Activated CD4-positive, alpha-beta T cell treated with anti-CD3 and anti-CD28 coated beads for 1 hour (primary cell): ENCODE results near the gene DUSP23.

Experiments
- DNase-seq: peaks from one replicate; pipeline ENCODE4 v3.0.0-alpha.2; 2020

Gene DUSP23

DNA sequence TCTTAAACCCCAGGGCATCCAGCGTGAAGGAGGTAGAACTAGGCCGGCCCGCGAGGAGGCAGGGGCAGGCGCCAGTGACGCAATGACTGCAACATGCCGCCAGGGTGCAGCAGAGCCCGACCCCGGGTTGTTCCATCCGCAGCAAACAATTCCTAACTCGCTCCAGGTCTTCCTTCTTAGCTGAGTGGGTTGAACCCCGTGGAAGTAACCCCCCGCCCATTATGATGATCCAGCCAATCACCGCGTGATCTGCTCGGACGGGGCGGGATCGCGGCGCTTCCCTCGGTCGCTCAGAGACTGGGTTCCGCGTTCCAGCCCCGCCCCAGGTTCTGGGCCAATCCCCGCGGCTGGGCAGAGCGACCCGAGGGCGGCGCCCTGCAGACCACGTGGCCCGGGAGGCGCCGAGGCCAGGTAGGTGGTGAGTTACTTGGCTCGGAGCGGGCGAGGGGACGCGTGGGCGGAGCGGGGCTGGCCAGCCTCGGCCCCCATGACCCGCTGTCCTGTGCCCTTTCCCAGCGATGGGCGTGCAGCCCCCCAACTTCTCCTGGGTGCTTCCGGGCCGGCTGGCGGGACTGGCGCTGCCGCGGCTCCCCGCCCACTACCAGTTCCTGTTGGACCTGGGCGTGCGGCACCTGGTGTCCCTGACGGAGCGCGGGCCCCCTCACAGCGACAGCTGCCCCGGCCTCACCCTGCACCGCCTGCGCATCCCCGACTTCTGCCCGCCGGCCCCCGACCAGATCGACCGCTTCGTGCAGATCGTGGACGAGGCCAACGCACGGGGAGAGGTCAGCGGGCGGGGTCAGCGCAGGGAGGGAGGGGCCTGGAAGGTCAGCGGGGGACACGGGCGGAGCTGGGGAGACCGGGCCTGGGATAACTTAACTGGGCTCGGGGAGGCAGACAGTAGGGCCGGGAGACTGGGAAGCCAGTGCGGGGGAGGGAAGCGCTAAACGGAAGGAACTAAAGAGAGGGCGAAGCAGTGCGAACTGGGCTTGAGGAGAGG is at the start of gene DUSP23:
DUSP23 (plus strand) TSS at position 380 of the 1,000 bp plus-strand sequence; CDS start at position 519, 139 bp downstream.
- DNase-seq = peak; percentile 94

DNA sequence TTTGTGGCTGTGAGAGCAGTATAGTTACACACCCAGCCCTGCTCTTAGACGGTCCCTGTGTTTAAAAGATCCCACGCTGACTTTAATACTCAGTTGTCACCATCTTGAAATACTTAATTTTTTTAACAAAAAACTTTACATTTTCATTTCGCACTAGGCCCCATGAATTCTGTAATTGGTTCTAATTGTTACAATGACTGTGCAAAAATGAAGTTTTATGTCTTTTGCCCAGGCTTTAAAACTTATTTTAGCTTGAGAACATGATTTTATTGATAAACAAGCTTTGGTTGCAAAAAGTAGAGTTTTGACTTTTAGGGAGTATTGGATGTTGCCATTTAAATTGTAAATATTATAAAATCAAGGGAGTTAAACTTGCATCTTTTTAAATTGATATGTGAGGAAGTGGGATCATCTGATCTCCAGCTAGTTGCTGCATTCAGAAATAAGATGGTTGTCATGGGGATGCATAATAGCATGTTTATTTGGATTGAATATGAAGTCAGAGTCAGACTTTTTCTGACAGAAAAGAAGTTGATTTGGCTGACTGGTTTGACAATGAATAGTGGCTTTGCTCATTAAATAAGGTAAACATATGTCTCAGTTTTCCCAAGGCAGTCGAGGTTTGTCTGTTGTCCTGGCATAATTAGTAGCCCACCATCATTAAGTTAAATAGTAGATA is 43.4 kb upstream of the DUSP23 start:
- no peak for DNase-seq

DNA sequence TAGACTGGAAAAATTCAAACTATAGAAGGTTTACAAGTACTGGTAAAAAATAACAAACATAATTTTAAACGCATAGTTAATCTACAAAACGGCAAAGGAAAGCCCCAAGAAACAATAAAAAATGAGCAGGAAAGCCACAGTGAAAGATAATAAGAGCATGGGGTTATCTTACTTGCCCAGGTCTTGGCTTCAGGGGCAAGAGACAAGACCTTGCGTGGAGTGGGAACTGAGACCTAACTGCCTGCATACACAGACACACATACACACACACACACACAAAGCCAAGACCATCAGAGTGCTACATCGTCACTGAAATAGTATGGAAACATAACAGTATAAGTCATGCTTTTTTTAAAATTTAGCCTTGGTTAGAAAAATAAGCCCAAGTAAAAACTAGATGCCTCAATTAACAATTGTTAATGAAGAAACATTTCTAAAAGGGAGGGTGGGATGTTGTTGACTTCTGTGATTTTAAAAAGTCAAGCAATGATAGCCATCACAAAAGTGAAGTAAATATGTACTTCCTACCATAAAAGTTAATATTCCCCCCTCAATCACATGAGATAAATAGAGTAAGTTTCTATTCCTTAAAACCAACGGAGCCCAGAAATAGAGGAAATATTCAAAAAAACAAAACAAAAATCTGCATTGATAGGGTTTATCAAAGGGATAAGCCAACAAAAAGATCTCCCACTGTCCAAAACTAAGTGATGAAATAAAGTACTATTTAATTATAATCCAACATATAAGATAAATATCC is 36.9 kb upstream of the DUSP23 start:
- no peak for DNase-seq

DNA sequence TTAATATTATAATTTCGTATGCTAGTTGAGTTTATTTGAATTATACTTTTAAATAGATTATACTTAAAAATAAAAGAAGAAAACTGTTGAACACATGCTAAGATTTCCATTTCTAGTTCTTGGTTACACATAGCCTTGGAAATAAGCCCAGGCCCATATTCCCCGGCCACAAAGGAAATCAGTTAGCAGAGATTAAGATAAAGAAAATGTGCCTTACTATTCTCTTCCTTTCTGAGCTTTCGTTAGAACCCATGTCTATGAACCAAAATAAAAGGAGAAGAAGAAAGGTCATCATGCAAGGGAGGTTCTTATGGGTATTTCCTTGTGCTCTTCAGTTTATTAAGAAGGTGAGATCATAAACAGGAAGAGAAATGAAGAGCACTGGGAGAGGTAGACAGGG is 34.1 kb upstream of the DUSP23 start:
- no peak for DNase-seq

- DNase-seq = no peak
Observed at GRCh38 chr1:159748370-159748769, 32.4 kb upstream of the DUSP23 start.

GRCh38 chr1:159749630-159750029 is 31.1 kb upstream of the DUSP23 start:
- DNase-seq = no peak

DNA sequence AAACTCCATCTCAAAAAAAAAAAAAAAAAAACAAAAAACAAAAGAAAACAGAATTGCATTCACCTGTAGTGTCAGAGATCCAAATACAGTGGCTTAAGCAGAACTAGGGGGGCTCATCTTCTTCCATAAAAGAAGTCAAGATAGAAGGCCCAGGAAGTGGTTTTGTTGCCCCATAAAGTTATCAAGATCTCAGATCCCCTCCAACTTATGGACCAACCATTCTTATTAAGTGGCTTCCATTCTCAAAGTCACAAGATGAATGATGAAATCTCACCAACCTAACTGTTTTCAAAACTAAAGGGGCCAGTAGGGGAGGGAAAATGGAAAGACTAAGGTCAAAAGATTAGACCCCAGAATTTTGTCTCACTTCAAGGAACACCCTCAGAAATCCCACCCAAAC is 30.1 kb upstream of the DUSP23 start:
- no peak for DNase-seq

DNA sequence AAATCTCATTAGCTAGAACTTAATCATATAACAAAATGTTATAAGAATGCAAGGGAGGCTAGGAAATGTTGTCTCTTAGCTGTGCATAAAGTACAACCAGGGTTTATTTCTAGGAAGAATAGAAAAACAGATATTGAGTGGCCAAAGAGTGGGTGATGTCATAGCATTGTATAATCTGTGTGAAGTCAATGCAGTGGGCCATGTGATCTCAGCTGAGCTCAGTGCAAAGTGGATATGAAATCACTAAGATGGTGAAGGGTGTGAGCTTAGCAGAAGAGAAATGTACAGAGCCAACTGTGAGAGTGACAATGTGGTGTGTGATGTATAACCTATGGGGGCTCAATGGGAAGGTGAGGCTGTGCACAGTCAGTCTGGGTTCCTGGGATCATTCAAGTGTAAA is 29.7 kb upstream of the DUSP23 start:
- DNase-seq = no peak

- DNase-seq = no peak
Observed at GRCh38 chr1:159752135-159752580, 28.6 kb upstream of the DUSP23 start.

DNA sequence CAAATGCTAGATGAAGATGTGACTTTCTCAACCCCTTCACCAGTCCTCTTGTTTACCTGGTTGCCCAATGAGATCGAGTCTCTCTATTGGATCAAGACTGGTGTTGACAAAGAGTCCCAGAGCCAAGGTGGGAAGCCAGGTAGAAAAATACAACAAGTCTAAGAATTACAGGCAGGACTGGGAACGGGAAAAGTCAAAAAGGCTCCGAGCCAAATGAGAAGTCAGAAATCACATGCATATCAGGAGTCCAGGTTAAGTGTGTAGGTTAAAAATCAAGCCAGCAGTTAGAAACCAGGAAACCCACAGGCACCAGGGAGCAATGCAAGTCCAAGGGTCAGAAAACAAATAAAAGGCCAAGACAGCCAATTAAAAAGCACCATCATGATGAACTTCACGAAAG is 27.4 kb upstream of the DUSP23 start:
- no peak for DNase-seq

- DNase-seq = no peak
Observed at GRCh38 chr1:159755451-159756007, 25.2 kb upstream of the DUSP23 start.

DNA sequence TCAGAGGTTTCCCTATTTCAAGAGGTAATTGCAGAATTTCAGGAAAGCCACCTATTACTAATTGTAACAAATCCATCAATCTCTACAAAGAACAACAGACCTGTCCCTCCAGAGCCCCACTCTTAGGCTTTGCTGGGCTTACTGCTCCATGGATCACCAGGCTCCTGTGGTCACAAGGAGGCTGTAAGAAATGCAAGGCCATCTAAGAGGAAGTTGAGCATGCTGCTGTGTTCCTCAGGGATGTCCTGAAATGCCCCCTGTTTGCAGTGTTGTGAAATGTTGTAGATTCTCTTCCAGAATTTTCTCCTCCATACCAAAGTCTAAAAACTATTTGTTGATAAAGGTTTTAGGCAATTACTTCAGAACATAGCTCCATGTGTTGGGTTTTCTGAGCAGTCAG is 24.4 kb upstream of the DUSP23 start:
- DNase-seq = no peak

GRCh38 chr1:159763686-159764085 is 17.1 kb upstream of the DUSP23 start:
- DNase-seq = no peak

DNA sequence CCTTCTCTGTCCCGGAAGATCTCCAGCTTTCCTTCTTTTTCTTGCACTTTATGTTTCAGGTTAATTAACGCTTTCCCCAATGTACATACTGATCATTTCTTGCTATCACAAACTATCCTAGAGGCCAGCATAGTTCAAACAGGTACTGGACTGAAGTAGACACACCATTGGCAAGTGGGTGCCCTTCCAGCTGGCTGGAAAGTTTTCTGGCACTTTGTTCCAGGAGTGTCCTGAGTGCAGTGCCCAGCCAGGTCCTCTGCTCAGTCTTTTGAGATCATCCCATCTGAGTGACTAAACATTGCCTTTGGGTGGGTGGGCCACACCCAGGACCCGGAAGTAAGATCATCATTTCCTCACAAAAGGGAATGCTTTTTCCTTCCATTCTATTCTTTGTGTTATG is 15.0 kb upstream of the DUSP23 start:
- DNase-seq = no peak

DNA sequence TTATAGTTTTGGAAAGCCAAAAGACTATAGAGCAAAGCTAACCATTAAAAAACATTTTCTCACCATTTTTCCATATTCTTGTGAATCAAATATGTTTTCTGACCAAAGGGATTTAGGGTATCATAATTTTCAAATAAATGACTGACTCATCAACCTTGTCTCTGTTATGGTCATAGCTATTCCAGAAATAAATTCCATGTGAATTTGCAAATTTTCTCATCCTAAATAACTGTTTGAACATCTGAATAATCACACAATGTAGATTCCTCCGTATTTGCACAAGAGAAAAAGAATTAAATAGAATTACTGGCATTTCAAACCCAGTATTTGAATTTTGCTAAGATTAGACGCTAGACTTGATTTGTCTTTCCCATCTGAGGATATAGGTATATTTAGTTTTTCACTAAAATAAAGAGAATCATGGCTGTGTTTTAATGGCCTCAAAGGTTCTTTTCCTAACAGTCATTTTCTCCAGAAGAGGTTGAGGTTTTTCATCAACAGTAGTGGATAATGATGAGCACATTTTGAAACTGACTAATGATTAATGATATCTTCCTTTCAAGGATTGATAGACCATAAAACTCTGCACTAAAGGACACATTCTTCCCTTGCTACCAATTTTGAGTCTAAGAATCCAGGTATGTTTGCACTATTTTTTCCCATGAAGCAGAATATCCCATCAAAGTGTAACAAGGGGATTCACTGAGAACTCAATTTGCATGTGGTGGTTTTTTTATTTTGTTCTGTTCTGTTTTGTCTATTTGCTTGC is 9.5 kb upstream of the DUSP23 start:
- no peak for DNase-seq

DNA sequence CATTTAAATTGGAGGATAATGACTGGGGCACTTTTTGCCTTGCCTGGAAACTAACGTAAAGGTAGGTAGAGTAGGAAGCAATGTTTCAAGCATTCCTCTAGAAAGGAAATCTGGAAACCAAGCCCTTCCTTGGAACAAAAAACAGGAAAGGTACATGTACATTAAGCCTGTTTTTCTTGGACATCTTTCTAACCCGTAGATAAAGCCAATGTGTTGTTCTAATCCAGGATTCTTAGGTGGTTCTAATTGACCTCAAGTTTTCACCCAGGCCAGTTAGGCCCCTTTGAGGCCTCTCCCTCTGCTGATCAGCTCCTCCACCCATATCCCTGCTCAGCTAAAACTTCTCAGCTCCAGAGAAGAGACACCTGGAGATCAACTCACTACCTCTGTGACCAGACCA is 6.3 kb upstream of the DUSP23 start:
- DNase-seq = no peak

DNA sequence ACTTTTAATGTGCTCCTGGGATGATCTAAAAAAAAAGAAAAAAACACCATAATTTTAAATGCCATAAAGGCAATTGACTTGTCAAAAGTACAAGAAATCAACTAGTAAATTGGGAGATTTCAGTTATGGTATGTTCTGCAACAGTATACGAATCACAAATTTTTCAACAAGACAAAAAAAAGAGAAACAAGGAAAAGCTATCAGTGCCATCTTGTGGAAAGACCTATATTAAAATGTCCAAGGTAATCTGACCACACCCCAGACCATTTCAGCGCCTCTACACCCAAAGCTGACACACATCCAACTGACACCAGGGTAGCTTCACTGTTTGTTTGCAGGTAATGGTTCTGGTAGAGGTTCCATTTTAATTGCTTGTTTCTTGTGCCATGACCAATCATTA is 5.0 kb upstream of the DUSP23 start:
- DNase-seq = no peak

- no peak for DNase-seq
Observed at GRCh38 chr1:159778266-159778665, 2.5 kb upstream of the DUSP23 start.

GRCh38 chr1:159779403-159779851 is 1.3 kb upstream of the DUSP23 start:
- DNase-seq = no peak

DNA sequence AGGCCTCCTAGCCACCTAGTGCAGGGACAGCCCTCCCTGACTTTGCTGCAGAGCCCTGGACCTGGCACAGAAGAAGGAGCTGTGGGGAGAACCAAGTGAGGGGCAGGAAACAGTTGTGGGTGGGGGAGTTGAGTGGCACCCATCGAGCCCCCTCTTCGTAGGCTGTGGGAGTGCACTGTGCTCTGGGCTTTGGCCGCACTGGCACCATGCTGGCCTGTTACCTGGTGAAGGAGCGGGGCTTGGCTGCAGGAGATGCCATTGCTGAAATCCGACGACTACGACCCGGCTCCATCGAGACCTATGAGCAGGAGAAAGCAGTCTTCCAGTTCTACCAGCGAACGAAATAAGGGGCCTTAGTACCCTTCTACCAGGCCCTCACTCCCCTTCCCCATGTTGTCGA is 1.2 kb downstream of the DUSP23 start:
- no peak for DNase-seq

- DNase-seq = no peak
Observed at GRCh38 chr1:159783724-159784123, 3.0 kb downstream of the DUSP23 start.

DNA sequence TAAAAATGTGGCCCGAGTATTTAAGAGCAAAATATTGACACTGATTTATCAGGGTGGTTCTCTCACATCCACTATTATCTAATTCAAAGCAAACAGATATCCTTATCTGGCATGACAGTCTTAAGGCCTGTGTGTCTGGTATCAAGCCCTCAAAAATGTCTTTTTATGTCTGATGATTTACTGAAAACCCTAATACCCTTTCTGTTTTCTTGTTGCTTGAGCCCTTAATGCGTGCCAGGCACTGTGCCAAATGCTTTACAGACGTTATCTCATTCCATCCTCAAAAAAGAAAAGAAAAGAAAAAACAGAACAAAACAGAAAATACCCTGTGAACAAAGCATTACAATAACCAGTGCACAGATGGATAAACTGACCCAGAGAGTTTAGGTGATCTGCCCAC is 5.7 kb downstream of the DUSP23 start:
- DNase-seq = no peak
